ENCODE results near the gene TREML2. TPM values are rescaled to one million over a fixed set of nuclear protein-coding genes. Genes with fewer than 3 reads are reported as not detected.

The TREML2 gene
- total RNA-seq, 3 donors from 2014 or later: not detected

GRCh38 chr6:41179163-41179562 is 21.8 kb downstream of the TREML2 start:
- no peaks in the 10 kb centered on the region for H3K9me3 ChIP-seq
- no peaks in the 10 kb centered on the region for H3K4me1 ChIP-seq (ENCODE audit: low read depth)
- no peak for ATAC-seq
- TF ChIP-seq CTCF (IDR thresholded peaks at IDR 0.05): no peak
- H3K36me3 ChIP-seq (ENCODE audit: low read depth): peaks cover 3% of the 10 kb centered on the region
- no peak overlapping the region for H3K4me3 ChIP-seq
- DNase-seq: no peak
- intact Hi-C loops (cut with DNase I, micrococcal nuclease): no loop called here

DNA sequence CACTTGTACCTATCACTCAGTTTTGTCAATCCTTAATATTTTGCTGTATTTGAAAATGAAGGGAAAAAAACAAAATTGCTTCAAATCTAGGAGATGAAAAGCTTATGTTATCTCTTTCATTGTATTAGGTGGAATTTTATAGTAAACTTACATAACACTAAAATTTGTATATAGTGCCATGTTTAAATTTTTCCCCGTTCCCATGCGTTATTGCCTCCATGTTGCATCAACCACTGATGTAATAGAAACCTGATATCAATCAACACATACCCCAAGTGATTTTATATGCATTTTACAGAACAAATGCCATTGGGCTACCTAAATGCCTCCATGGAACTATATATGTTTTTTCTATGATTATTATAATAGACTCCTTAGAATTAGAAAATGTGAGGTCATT is 23.3 kb downstream of the TREML2 start:
- ATAC-seq (no peak), DNase-seq (no peak)
- Histone ChIP-seq H3K9me3 (no peaks in the 10 kb centered on the region), H3K4me3 (no peak overlapping the region), H3K36me3 (ENCODE audit: low read depth) (peaks cover 3% of the 10 kb centered on the region), H3K4me1 (ENCODE audit: low read depth) (no peaks in the 10 kb centered on the region)
- no peak for TF ChIP-seq CTCF (IDR thresholded peaks at IDR 0.05)
- intact Hi-C loops (cut with DNase I, micrococcal nuclease): no loop called here

DNA sequence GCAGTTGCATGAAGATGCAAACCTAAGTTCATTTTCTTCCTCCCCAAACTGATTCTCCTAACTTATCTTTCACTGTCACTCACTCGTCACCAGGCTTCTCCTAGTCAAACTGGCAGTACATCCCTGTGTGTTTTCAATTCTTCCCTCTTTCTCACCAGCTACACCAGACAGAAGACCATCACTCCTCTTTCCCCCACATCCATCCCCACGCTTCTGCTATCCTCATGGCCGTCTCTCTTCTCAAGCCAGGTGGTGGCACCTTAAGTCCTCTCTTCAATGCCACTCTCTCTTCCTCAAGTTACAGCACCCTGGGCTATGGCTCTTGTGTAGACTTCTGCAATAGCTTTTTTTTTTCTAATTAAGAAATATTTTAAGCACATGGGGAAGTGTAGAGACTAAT is 23.7 kb downstream of the TREML2 start:
- H3K9me3 ChIP-seq: no peaks in the 10 kb centered on the region

DNA sequence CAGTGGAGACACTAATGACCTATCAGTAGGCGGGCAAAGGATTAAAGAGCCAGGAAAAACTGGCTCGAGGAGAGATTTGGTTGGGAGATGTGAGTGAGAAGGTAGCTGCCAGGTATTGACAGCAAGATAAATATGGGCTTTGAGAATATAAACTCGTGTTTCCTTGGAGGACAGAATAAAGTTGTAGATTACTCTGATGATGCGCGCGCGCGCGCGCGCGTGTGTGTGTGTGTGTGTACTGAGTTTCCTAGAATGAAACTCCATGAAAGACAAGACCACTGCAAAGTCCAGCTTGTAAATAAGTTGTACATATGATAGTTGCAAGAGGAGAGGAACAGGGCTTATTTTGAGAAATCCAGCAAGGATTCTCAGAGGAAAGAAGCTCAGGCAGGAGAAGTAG is 24.8 kb downstream of the TREML2 start:
- no peak for TF ChIP-seq CTCF (IDR thresholded peaks at IDR 0.05)
- Histone ChIP-seq H3K36me3 (ENCODE audit: low read depth) (peaks cover 3% of the 10 kb centered on the region), H3K4me3 (no peak overlapping the region), H3K9me3 (no peaks in the 10 kb centered on the region), H3K4me1 (ENCODE audit: low read depth) (no peaks in the 10 kb centered on the region)
- DNase-seq: no peak
- ATAC-seq: no peak
- intact Hi-C loops (cut with DNase I, micrococcal nuclease): no loop called here

More for the DNA sequence above, 23.7 kb downstream of the TREML2 start:
- Histone ChIP-seq H3K4me1 (ENCODE audit: low read depth) (no peaks in the 10 kb centered on the region), H3K4me3 (no peak overlapping the region), H3K36me3 (ENCODE audit: low read depth) (peaks cover 3% of the 10 kb centered on the region)
- DNase-seq (no peak), ATAC-seq (no peak)
- no peak for TF ChIP-seq CTCF (IDR thresholded peaks at IDR 0.05)
- intact Hi-C loops (cut with DNase I, micrococcal nuclease): no loop called here

DNA sequence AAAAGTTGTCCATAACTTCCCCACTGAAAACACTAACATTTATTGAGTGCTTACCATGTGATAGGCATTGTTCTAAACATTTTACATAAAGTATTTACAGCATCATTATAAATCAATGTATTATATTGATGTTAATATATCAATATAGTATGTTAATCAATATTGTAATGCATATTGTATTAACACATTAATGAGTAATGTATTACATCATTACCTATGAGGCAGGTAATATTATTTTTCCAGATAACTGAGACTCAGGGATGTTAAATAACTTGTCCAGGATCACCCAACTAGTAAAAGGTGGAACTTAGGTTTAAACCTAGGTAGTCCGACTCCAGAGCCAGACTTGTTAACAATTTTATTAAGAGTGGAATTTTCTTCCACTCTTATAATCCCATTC is 25.9 kb downstream of the TREML2 start:
- DNase-seq: no peak
- H3K36me3 ChIP-seq (ENCODE audit: low read depth): peaks cover 3% of the 10 kb centered on the region

More for the DNA sequence above, 25.9 kb downstream of the TREML2 start:
- no peaks in the 10 kb centered on the region for H3K4me1 ChIP-seq (ENCODE audit: low read depth)
- no peak overlapping the region for H3K4me3 ChIP-seq
- H3K9me3 ChIP-seq: no peaks in the 10 kb centered on the region
- TF ChIP-seq CTCF (IDR thresholded peaks at IDR 0.05): no peak
- intact Hi-C loops (cut with DNase I, micrococcal nuclease): no loop called here
- ATAC-seq: no peak
